ENCODE data around the gene SELENBP1. TPM values are rescaled to one million over a fixed set of nuclear protein-coding genes. Genes with fewer than 3 reads are reported as not detected.
A peak's percentile ranks its signal among the peaks of the same experiment; 100 is the strongest.
"Not testable (repeated sequence)": the region's sequence is repeated elsewhere in the genome, so short reads cannot be mapped to it uniquely, and the experiment has no call there.

The SELENBP1 gene
- total RNA-seq, 4 donors from 2014 or later, result 38.2 to 108 (median 61.6) TPM

- peaks cover 0 to 9% of the 10 kb centered on the region in 2 donors for H3K4me1 ChIP-seq
Measured at GRCh38 chr1:151399324-151400171, 27.0 kb upstream of the SELENBP1 start, which contains the start of gene PSMB4. PSMB4 (plus strand) TSS chr1:151399573; CDS start chr1:151399588, 15 bp downstream.

GRCh38 chr1:151396265-151396664 is 23.8 kb upstream of the SELENBP1 start:
- H3K27me3 ChIP-seq, H3K27ac ChIP-seq, H3K4me3 ChIP-seq, DNase-seq, H3K4me1 ChIP-seq, H3K9me3 ChIP-seq, H3K36me3 ChIP-seq: not testable (repeated sequence)
- intact Hi-C loops (cut with DNase I; ENCODE audit: low total_unique reads), result loop anchor here (10.0 kb wide), 1 partner anchor 101 kb away; no protein-coding TSS in a partner anchor

More at GRCh38 chr1:151399324-151400171, 27.0 kb upstream of the SELENBP1 start, which contains the start of gene PSMB4:
- no peaks in the 10 kb centered on the region for H3K27me3 ChIP-seq
- H3K36me3 ChIP-seq, result no peaks in the 10 kb centered on the region
- peak; percentile 40 to 70 (median 54) for TF ChIP-seq CTCF (IDR thresholded peaks at IDR 0.05)
- TF ChIP-seq POLR2A (IDR thresholded peaks at IDR 0.05), result peak; percentile 60 to 72
- H3K9me3 ChIP-seq, result no peaks in the 10 kb centered on the region
- intact Hi-C loops (cut with DNase I; ENCODE audit: low total_unique reads), result loop anchor here (10.0 kb wide), 2 partner anchors 55 to 105 kb away; partner anchors contain the start of gene RFX5
- peak; percentile 85 to 92 for DNase-seq
- H3K27ac ChIP-seq, result peak within 1 kb of the TSS; percentile 91 to 92
- peak within 1 kb of the TSS; percentile 92 to 96 for H3K4me3 ChIP-seq

- no peaks in the 10 kb centered on the region for H3K36me3 ChIP-seq
- H3K27me3 ChIP-seq, result no peaks in the 10 kb centered on the region
- no peak for DNase-seq
- no peak overlapping the region for H3K27ac ChIP-seq
- TF ChIP-seq CTCF (IDR thresholded peaks at IDR 0.05) (no peak), POLR2A (IDR thresholded peaks at IDR 0.05) (no peak)
- H3K9me3 ChIP-seq, result no peaks in the 10 kb centered on the region
- H3K4me1 ChIP-seq, result no peaks in the 10 kb centered on the region
- intact Hi-C loops (cut with DNase I; ENCODE audit: low total_unique reads), result loop anchor here (10.0 kb wide), 1 partner anchor 99 kb away; no protein-coding TSS in a partner anchor
- H3K4me3 ChIP-seq, result no peak overlapping the region
Measured at GRCh38 chr1:151393583-151393982, 21.1 kb upstream of the SELENBP1 start.

- intact Hi-C loops (cut with DNase I; ENCODE audit: low total_unique reads), result loop anchor here (10.0 kb wide), 1 partner anchor 96 kb away; no protein-coding TSS in a partner anchor
Measured at GRCh38 chr1:151391079-151391563, 18.6 kb upstream of the SELENBP1 start.

GRCh38 chr1:151390221-151391078 is 17.9 kb upstream of the SELENBP1 start:
- not testable (repeated sequence) for DNase-seq, H3K36me3 ChIP-seq, H3K27ac ChIP-seq, H3K4me1 ChIP-seq, H3K9me3 ChIP-seq, H3K4me3 ChIP-seq, H3K27me3 ChIP-seq
- intact Hi-C loops (cut with DNase I; ENCODE audit: low total_unique reads), result loop anchor here (10.0 kb wide), 1 partner anchor 96 kb away; no protein-coding TSS in a partner anchor

More at GRCh38 chr1:151391079-151391563, 18.6 kb upstream of the SELENBP1 start:
- no peaks in the 10 kb centered on the region for H3K9me3 ChIP-seq
- no peak for DNase-seq
- H3K36me3 ChIP-seq, result no peaks in the 10 kb centered on the region
- H3K27ac ChIP-seq, result no peak overlapping the region
- no peaks in the 10 kb centered on the region for H3K27me3 ChIP-seq
- TF ChIP-seq POLR2A (IDR thresholded peaks at IDR 0.05), result no peak
- no peak overlapping the region for H3K4me3 ChIP-seq
- H3K4me1 ChIP-seq, result no peaks in the 10 kb centered on the region

- intact Hi-C loops (cut with DNase I; ENCODE audit: low total_unique reads), result no loop called here
- no peaks in the 10 kb centered on the region for H3K4me1 ChIP-seq
- no peak overlapping the region for H3K27ac ChIP-seq
- H3K4me3 ChIP-seq, result no peak overlapping the region
- no peaks in the 10 kb centered on the region for H3K9me3 ChIP-seq
- H3K36me3 ChIP-seq, result no peaks in the 10 kb centered on the region
- TF ChIP-seq POLR2A (IDR thresholded peaks at IDR 0.05) (no peak), CTCF (IDR thresholded peaks at IDR 0.05) (no peak)
- no peaks in the 10 kb centered on the region for H3K27me3 ChIP-seq
- no peak for DNase-seq
Measured at GRCh38 chr1:151386002-151386401, 13.5 kb upstream of the SELENBP1 start.
